Cardiac fibroblast (primary cell): ENCODE measurements around the gene YPEL2.

ENCODE experiments used
- DNase-seq, 2 donors: peaks; one replicate each; pipeline versions ENCODE4 v3.0.0 to v3.0.0-alpha.2; 2010; ENCODE audit warnings: low read depth in 2 of 2
- H3K4me3 ChIP-seq, 2 donors: replicated peaks in 1 of 2; 1 replicate in 1 of 2; 2 replicates in 1 of 2; pipeline ENCODE4 v1.5.1; 2011; ENCODE audit warnings: low read depth in 2 of 2, low read length in 2 of 2, mild to moderate bottlenecking in 2 of 2, moderate library complexity in 1 of 2
- TF ChIP-seq, protein P1 (sequence below): IDR thresholded peaks from one replicate; pipeline ENCODE4 v1.5.1; 2011; ENCODE audit warnings: low read depth, mild to moderate bottlenecking, low read length, inconsistent platforms

The YPEL2 gene

DNA sequence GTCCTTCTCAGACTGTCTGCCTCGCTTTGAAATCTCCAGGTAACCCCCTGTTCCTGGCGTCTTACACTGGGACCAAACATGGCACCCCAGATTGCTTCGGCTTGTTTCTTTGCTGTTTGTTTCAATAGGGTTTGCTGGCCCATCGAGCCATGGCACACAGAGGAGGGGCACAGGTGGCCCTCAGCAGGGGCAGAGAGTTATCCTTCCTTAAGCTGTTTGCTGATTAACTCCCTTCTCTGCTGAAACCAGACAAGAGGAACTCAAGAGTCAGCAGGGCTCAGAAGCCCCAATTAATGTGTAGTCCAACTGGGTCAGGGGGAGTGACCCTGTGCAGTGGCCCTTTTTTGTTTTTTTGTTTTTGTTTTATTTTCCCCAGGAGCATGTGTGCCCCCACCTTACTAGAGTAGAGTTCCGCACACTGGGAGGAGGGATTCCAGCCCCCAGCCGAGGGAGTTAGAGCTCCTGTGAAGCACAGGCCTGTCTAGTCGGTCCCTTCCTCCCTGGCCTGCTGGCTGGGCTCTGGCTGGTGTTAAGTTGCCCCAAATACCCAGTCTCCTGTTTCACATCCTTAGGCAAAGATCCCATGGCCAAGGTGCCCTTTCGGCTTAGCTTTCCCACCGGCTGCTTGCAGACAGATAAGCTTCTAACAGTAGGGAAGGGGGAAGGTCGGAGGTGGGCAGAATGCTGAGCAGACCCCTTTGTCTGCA is 39.3 kb downstream of the YPEL2 start:
- DNase-seq, result no peak
- no peak overlapping the region for H3K4me3 ChIP-seq
- TF ChIP-seq, protein P1, sequence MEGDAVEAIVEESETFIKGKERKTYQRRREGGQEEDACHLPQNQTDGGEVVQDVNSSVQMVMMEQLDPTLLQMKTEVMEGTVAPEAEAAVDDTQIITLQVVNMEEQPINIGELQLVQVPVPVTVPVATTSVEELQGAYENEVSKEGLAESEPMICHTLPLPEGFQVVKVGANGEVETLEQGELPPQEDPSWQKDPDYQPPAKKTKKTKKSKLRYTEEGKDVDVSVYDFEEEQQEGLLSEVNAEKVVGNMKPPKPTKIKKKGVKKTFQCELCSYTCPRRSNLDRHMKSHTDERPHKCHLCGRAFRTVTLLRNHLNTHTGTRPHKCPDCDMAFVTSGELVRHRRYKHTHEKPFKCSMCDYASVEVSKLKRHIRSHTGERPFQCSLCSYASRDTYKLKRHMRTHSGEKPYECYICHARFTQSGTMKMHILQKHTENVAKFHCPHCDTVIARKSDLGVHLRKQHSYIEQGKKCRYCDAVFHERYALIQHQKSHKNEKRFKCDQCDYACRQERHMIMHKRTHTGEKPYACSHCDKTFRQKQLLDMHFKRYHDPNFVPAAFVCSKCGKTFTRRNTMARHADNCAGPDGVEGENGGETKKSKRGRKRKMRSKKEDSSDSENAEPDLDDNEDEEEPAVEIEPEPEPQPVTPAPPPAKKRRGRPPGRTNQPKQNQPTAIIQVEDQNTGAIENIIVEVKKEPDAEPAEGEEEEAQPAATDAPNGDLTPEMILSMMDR, result no peak

DNA sequence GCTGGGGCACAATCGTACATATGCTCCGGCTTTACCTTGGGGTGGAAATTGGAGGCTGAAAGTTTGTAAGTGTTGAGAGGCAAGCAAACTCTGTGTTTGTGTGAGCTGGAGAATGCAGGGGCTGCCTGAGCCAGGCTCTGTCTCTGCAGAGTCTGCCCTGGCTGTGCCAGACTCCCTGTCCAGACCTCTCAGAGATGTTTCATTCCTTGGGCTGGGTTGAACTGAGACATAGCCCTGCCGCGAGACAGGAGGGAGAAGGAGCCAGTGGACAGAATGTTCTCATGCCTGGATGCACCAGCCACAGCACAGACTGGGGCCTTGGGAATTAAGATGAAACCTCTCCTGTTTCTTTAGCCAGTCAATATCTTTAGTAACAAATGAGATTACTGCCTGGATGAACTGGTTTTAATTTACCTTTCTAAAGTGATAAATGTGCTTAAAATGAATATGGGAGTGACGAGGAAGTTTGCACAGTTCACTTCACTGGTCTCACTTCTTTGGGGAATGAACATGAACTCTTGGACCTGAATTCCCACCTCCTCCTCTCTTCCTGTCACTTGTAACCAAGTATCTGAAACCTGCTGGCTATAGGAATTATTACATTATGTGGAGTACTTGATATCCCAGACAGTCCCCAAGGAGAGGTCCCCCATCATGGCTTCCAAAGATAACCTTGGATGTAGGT is 40.1 kb downstream of the YPEL2 start:
- no peak overlapping the region for H3K4me3 ChIP-seq
- TF ChIP-seq, protein P1, result no peak
- DNase-seq, result peak; percentile 54 to 81

DNA sequence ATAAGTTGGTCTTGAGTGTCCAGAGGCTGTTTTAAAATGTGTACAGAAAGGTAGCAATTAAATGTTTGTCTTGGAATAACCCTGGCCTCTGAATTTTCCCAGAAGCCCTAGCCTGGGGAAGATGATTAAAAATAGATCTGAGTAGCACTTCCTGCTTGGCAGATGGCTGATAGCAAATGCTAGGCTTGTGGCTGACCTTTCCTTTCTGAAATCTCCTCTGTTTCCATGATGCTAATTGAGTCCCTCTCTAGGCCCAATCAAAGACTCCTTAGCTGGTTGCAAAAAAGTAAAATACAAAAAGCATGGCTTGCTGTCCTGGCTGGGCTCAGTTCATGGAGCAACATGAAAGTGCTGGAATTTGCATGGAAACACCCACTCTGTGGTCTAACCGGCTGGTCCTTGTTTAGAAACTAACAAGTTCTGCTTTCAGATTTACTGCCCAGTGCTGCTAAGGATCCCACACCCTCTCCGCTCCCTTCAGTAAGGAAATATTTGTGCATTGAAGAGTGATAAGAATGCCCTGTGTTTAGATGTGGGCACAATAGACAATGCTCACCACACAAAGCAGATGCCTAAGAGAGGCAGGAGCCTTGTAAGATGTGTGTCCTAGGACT is 40.8 kb downstream of the YPEL2 start:
- TF ChIP-seq, protein P1, result no peak
- H3K4me3 ChIP-seq, result no peak overlapping the region
- DNase-seq, result peak; percentile 77 to 91

DNA sequence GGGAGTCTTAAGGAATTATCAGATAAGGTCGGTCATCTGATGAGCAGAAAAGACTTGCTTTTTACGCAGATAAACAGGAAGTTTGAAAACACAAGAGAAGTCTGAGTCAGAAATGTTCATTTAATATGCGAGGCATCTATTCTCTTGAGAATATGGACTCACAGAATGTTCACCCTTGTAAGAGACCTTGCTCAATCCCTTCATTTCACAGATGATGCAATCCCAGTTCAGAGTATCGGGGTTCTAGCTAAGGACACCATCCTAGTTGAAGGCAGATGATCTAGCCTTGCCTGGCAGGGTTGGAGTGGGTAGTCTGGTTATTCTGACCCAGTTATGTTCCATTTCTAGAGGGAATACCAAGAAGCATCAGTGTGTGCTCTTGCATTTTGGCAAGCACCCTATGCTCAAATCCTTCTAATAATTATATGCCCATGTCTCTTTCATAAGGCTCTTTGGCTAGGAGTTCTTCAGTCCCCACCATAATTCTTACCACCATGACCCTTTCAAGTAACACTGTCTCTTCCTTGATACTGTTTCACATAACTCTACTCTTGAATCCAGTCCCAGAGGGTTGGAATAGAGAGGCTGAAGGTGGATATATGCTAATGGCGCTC is 42.5 kb downstream of the YPEL2 start:
- H3K4me3 ChIP-seq, result no peak overlapping the region
- TF ChIP-seq, protein P1, result no peak
- peak; percentile 96 to 99 for DNase-seq

DNA sequence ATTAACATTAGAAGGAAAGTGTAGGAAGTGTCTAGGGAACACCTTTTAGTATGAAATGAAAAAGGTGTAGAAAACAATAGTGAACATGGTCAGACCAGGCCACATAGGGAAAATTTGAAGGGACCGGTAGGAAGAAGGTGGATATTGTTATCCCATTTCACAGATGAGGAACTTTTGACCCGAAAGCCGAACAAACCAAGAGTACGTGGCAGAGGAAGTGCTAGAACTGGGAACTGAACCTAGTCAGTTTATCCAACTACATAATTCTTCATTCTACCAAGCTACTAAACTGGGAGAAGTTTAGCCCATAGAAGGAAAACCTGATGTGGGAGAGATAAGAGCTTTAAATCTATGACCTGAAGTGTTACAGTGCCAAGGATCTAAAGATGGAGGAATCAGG is 43.2 kb downstream of the YPEL2 start:
- TF ChIP-seq, protein P1, result no peak
- no peak overlapping the region for H3K4me3 ChIP-seq
- DNase-seq, result no peak

DNA sequence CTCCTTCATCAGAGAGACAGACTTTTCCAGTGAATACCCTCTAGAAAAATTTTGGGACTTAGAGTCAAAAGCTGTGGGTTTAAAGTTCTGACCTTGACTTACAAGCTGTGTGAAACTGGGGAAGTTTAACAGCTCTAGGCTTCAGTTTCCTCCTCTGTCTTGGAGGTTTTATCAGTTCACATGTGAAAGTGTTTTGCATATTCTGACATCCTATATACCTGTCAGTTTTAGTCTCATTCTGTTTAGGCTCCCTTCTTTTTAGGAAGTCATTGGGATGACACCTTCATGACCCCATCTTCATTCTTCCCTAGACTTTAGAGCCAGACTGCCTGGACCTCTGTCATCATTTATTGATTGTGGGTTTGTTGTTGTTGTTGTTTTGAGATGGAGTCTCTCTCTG is 44.4 kb downstream of the YPEL2 start:
- TF ChIP-seq, protein P1, result no peak
- H3K4me3 ChIP-seq, result no peak overlapping the region
- peak in 1 of 2 donors; percentile 22 for DNase-seq
